KMS-11 (cell line): ENCODE measurements around the gene ZFYVE19.
A peak's percentile ranks its signal among the peaks of the same experiment; 100 is the strongest.

Experiments used
- H2AFZ ChIP-seq: fragments of 200-600 bp; sonication (generic); 2 replicates; pipeline ENCODE4 v1.6.1; 2016; ENCODE audit warnings: antibody characterized with exemption, mixed run types, low read depth
- H3K27ac ChIP-seq: fragments of 200-600 bp; sonication (generic); 2 replicates; pipeline ENCODE4 v1.6.1; 2016; ENCODE audit warnings: mild to moderate bottlenecking, mixed run types
- H3K27me3 ChIP-seq: fragments of 200-600 bp; sonication (generic); 2 replicates; pipeline ENCODE4 v1.6.1; 2017; ENCODE audit warnings: mild to moderate bottlenecking, low read depth, mixed run types, moderate library complexity; ENCODE audit not compliant: insufficient read depth
- H3K36me3 ChIP-seq: fragments of 200-600 bp; sonication (generic); 2 replicates; pipeline ENCODE4 v1.6.1; 2017; ENCODE audit warnings: mild to moderate bottlenecking, mixed run types; ENCODE audit not compliant: insufficient read depth
- H3K4me1 ChIP-seq: fragments of 200-600 bp; sonication (generic); 2 replicates; pipeline ENCODE4 v1.6.1; 2016; ENCODE audit warnings: mild to moderate bottlenecking, low read depth, mixed run types; ENCODE audit not compliant: poor library complexity, severe bottlenecking
- H3K4me2 ChIP-seq: fragments of 200-600 bp; sonication (generic); 2 replicates; pipeline ENCODE4 v1.7.0; 2016; ENCODE audit warnings: mild to moderate bottlenecking, mixed run types
- H3K4me3 ChIP-seq: fragments of 200-600 bp; sonication (generic); IDR thresholded peaks from 2 replicates; pipeline ENCODE4 v1.6.1; 2017; ENCODE audit warnings: low read depth, low read length, mixed read lengths; ENCODE audit not compliant: insufficient read depth
- H3K79me2 ChIP-seq: fragments of 200-600 bp; sonication (generic); 2 replicates; pipeline ENCODE4 v1.6.1; 2016; ENCODE audit warnings: low read depth, mixed run types; ENCODE audit not compliant: insufficient read depth
- H3K9ac ChIP-seq: fragments of 200-600 bp; sonication (generic); 2 replicates; pipeline ENCODE4 v1.6.1; 2016; ENCODE audit warnings: mild to moderate bottlenecking, mixed run types
- H4K20me1 ChIP-seq: fragments of 200-600 bp; sonication (generic); 2 replicates; pipeline ENCODE4 v1.6.1; 2016; ENCODE audit warnings: mild to moderate bottlenecking, mixed run types; ENCODE audit not compliant: insufficient read depth
- TF ChIP-seq, protein P1 (sequence below): fragments of 200-600 bp; sonication (generic); conservative IDR thresholded peaks from 2 replicates; pipeline ENCODE4 v1.6.1; 2017; ENCODE audit warnings: low read depth, mild to moderate bottlenecking, antibody characterized with exemption, low read length, moderate library complexity, mixed read lengths

The ZFYVE19 gene

GRCh38 chr15:40843261-40843884 lies 36.5 kb downstream of the ZFYVE19 start:
- peaks cover 12% of the 10 kb centered on the region for H3K4me1 ChIP-seq
- no peak overlapping the region for H3K27ac ChIP-seq
- no peak overlapping the region for H3K4me2 ChIP-seq
- H3K79me2 ChIP-seq: no peaks in the 10 kb centered on the region
- H4K20me1 ChIP-seq: no peaks in the 10 kb centered on the region
- peaks cover 4% of the 10 kb centered on the region for H3K27me3 ChIP-seq
- H3K4me3 ChIP-seq: no peak overlapping the region
- H3K9ac ChIP-seq: no peak overlapping the region
- no peaks in the 10 kb centered on the region for H3K36me3 ChIP-seq
- peak overlapping the region; percentile 41 for H2AFZ ChIP-seq
- TF ChIP-seq, protein P1, sequence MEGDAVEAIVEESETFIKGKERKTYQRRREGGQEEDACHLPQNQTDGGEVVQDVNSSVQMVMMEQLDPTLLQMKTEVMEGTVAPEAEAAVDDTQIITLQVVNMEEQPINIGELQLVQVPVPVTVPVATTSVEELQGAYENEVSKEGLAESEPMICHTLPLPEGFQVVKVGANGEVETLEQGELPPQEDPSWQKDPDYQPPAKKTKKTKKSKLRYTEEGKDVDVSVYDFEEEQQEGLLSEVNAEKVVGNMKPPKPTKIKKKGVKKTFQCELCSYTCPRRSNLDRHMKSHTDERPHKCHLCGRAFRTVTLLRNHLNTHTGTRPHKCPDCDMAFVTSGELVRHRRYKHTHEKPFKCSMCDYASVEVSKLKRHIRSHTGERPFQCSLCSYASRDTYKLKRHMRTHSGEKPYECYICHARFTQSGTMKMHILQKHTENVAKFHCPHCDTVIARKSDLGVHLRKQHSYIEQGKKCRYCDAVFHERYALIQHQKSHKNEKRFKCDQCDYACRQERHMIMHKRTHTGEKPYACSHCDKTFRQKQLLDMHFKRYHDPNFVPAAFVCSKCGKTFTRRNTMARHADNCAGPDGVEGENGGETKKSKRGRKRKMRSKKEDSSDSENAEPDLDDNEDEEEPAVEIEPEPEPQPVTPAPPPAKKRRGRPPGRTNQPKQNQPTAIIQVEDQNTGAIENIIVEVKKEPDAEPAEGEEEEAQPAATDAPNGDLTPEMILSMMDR: no peak

DNA sequence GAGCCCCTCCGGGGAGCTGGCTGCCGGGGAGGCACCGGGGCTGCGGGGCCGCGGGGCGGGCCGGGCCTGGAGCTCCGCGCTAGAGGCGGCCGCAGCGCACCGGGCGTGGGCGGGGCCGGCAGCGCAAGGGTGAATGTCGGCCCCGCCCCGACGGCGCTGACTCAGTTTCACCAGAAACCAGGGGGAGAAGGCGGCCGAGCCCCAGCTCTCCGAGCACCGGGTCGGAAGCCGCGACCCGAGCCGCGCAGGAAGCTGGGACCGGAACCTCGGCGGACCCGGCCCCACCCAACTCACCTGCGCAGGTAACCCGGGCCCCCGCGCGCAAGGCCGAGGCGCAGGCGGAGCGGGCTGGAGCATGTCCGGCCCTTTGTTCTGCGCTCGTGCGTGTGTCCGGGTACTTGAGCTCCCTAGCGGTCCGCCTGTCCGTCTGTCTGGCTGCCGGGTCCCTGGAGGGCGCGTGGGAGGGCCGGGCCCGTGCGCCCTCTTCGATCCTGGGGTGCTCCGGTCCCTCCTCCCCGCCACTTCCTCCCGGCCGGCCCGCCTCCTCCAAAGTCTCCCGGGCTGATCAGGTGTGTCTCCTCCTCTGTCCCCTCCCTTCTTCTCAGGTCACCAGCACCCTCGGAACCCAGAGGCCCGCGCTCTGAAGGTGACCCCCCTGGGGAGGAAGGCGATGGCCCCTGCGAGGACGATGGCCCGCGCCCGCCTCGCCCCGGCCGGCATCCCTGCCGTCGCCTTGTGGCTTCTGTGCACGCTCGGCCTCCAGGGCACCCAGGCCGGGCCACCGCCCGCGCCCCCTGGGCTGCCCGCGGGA lies 37.2 kb downstream of the ZFYVE19 start, which contains the start of gene SPINT1:
TSS of gene SPINT1 (plus strand) at position 164 of the 811 bp plus-strand sequence. CDS start at position 671, 507 bp downstream.
- Histone ChIP-seq H4K20me1 (no peaks in the 10 kb centered on the region), H3K4me2 (no peak within 1 kb of the TSS; the same call in 1 of the 2 replicates), H3K9ac (no peak within 1 kb of the TSS), H3K27ac (no peak within 1 kb of the TSS), H2AFZ (peak within 1 kb of the TSS; percentile 41), H3K79me2 (no peaks in the 10 kb centered on the region), H3K36me3 (no peaks in the 10 kb centered on the region), H3K27me3 (peaks cover 4% of the 10 kb centered on the region), H3K4me3 (no peak within 1 kb of the TSS), H3K4me1 (peaks cover 12% of the 10 kb centered on the region)
- TF ChIP-seq, protein P1: no peak

GRCh38 chr15:40844696-40845030 lies 37.8 kb downstream of the ZFYVE19 start:
- Histone ChIP-seq H2AFZ (no peak overlapping the region), H3K27me3 (peaks cover 4% of the 10 kb centered on the region), H3K27ac (no peak overlapping the region), H3K4me3 (no peak overlapping the region), H3K9ac (no peak overlapping the region), H3K4me2 (no peak overlapping the region), H3K79me2 (no peaks in the 10 kb centered on the region), H3K4me1 (peaks cover 12% of the 10 kb centered on the region), H4K20me1 (no peaks in the 10 kb centered on the region), H3K36me3 (no peaks in the 10 kb centered on the region)
- TF ChIP-seq, protein P1: no peak

- Histone ChIP-seq H3K36me3 (no peaks in the 10 kb centered on the region), H4K20me1 (no peaks in the 10 kb centered on the region), H3K27me3 (peaks cover 4% of the 10 kb centered on the region), H3K4me1 (peaks cover 12% of the 10 kb centered on the region), H2AFZ (no peak overlapping the region), H3K4me2 (no peak overlapping the region), H3K9ac (no peak overlapping the region), H3K79me2 (no peaks in the 10 kb centered on the region), H3K27ac (no peak overlapping the region), H3K4me3 (no peak overlapping the region)
- TF ChIP-seq, protein P1: no peak
Observed at GRCh38 chr15:40845036-40845435, 38.1 kb downstream of the ZFYVE19 start.
